HG02571 (cell line): ENCODE data around the gene SNX11.

ENCODE experiments used
- ATAC-seq: cut with Tn5 transposase; IDR thresholded peaks from one replicate; pipeline ENCODE4 v1.9.1; 2021; ENCODE audit warnings: mild to moderate bottlenecking, moderate library complexity; ENCODE audit not compliant: unreplicated experiment

Gene SNX11

DNA sequence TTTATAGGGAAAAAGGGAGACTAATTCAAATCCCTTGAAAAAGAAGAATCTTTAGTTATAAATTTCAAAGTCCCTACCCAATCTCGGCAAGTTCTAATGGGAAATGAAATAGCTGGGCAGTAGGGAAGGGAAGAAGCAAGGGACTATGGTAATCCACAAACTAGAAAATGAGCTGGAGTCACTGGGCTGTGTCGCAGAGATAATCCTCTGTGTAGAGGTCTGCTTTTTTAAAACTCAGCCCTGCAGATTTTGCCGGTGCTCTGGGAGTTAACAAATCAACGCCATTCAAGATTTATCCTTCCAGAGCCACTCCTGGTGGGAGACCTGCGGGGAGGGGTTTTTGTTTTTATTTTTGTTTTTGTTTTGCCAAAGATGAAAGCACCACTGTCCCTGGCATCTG lies 20.8 kb downstream of the SNX11 start:
- ATAC-seq: no peak

DNA sequence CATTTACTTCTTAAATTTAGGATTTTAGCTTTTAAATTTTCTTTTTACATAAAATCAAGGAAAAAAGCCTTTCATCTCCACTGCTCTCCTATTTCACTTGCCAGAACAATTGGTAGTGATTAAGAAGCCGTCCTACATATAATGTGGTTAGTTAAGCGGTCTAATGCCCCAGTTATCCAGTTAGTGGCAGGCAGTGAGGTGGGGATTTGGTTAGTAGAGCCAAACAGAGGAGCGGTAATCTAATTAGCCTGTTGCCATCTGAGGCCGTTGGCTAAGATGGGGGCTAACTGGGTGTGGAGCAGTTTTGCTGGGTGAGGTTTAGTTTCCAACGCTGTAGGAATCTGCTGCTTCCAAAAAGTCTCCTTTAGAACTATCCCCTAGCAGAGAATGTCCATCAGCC lies 22.4 kb downstream of the SNX11 start:
- no peak for ATAC-seq

DNA sequence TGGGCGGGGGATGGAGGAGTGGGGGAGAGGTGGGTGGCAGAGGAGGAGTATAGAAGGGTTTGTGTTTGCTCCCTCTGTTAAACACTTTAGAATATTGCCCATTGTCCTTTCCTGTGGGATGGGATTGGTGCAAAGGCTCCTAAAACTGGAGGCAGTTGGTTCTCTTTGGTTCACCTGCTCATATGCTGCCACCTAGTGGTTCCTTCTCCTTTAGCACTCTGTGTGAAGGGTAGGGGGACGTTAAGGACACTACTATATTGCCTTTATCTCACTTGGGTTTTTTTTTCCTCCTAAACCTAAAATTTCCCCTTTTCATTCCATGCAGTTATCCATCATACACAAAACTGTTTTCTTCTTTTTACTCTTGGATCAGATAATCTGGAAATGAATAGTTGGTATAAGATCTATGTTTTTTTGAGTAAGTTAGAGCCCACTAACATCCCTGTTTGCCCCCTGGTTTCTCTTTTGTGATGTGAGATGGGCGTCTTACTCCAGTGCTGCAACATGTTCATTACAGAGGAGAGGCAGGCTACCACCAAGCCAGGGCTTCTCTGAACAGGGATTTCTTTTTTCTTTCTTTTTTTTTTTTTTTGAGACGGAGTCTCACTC lies 23.8 kb downstream of the SNX11 start:
- no peak for ATAC-seq

DNA sequence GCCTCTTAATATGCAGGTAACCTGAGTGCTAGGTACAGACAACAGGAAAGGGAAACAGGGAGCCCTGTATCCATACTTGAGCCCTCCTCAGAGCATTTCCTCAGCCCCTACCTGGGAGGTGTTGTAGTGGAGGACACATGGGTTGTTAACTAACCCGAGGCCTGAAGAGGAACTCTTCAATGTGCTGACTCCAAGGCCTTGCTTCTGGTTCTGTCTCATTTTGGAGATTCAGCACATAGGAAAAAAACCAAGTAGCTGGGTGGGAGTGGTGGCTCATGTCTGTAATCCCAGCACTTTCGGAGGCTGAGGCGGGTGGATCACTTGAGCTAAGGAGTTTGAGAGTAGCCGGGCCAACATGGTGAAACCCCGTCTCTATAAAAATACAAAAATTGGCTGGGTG lies 24.8 kb downstream of the SNX11 start:
- ATAC-seq: no peak

DNA sequence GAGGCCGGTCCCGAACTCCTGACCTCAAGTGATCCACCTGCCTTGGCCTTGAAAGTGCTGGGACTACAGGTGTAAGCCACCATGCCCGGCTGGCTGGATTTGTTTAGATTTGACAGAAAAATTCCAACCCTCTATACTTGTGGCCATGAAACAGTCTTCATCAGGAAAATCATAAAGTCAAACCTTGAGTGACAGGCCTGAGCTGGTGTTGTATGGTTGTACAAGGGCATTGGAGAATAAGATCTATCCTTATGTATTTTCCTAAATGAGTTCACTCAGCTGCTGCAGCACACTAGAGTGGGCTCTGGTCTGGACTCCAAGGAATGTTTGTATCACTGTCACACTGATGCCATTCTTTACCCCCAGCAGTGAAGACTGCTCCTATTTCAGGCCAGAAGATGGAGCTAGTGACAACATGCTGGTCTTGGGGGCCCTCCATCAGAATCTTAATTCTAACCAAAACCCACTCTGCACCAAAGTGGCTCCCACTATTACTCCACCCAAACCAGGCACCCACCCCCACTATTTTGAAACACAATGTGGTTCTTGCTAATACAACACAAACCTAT lies 27.4 kb downstream of the SNX11 start:
- no peak for ATAC-seq

DNA sequence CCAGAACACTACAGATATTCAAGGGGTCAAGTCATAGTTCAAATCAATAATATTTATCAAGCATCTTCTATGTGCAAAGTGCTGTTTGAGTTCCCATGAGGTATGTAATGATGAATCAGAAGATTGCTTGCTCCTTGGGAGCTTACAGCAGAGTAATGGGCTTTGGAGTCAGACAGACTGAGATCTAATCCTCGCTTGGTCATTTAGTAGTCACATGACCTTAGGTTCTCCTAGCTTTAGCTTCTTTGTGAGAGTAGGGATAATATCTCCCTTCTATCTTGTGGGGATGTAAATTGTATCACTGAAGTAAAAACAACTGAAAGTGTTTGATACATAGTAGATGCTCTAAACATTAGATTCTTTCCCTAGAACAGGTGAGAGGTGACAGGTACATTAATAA lies 30.1 kb downstream of the SNX11 start:
- ATAC-seq: no peak

DNA sequence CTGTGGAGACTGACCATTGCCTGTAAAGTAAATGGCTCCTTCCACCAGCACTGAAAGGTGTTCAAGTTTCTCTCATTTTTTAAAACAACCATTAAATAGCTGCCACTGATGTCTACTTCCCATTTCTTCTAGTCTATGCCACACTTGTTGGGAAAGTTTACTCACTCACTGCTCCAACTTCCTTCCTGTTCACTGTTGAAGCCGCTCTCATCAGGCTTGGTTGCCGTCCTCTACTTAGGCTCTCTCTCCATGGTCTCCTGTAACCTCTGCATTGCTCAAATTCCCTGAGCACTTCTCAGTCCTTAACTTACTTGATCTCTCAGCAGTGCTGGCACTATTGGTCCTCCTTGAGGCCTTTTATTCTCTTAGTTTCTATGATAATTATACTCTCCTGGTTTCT lies 32.4 kb downstream of the SNX11 start:
- no peak for ATAC-seq

GRCh38 chr17:48143629-48144028 lies 36.1 kb downstream of the SNX11 start:
- no peak for ATAC-seq

DNA sequence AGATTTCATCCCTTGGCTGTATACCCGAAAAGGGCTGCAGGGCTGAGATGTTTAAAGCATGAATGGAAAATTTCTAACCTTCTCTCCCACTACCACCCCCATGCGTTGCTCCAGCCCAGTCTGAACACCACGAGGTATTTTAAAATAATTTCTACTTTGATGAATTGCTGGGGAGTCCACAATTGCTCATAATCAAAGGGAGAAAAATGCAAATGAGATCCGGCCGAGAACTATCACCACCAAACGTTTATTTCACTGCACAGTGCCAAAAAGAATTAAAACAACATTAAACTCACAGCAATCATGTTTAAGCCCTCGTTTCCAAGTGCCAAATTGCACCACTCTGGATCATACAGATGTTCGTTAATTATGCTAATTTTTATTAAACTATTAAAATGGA lies 36.7 kb downstream of the SNX11 start:
- ATAC-seq: no peak

- ATAC-seq: no peak
Observed at GRCh38 chr17:48144976-48145798, 37.6 kb downstream of the SNX11 start.

- no peak for ATAC-seq
Observed at GRCh38 chr17:48148029-48148770, 40.6 kb downstream of the SNX11 start.

DNA sequence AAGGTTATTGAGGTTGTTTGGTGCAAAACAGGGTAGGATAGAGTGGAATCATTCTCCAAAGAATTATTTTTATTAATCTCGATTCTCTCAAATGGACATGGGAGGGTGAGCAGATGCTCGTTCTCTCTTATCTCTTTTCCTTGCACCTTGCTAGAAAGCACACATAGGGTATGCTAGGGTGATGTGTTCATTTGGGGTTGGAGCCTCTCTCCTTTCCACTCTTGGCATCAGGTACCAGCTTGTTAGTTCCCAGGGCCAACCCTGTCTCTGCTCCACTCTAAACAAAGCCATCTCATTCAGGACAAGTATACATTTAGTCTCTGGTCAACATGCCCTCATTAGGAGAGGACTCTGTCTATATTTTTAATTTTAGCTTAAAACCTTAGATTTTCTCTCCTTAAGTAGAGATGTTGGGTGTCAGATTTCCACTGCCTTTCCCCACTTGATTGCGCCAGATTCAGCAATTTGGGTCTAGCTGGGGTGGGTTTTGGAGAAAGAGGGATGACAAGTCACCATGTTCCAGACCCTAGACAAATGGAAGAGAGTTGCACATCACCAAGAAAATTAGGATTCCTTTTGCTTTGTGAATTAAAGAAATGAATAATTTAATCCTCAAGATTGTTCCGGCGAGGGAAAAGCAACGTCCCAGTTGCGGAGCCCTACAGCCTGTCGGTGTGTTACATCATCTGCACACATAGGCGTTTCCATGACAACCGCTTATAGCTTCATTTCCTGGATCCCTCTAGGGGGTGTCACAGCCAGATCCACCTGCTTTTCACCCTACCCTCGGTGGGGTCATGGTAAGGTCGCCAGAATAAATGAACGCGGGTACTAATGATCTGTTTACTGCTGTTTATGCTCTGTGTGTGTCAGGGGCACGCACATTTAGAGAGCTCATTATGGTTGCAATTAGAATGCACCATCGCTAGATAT lies 41.6 kb downstream of the SNX11 start:
- no peak for ATAC-seq

DNA sequence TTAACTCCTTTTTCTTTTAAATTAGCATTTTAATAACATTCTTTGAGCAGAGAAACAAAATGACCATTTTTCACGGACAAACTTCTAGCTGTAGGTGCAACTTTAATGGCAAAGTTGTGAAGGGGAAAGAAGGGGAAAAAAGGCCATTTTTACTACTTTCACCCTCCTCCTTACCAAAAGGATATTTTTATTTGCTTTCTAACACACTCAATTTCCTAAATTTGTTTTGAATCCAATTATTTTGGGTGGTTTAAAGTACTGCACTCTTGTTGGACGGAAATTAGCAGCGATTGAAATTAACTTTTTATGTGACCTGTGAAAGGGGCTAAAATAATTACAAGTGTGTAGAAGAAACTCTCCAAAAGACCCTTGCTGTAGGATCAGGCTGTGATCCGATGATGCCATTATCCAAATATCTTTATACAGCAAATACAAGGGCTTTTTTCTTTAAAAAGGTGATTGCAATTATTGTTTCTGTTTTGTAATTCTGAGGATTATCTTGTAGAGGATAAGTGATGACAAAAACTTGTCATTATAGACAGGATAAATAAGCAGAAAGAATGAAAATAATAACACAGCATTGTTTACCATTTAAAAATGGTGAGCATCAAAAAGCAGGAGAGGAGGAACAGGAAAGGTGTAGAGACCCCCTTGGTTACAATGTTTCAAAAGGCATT lies 42.4 kb downstream of the SNX11 start:
- no peak for ATAC-seq

DNA sequence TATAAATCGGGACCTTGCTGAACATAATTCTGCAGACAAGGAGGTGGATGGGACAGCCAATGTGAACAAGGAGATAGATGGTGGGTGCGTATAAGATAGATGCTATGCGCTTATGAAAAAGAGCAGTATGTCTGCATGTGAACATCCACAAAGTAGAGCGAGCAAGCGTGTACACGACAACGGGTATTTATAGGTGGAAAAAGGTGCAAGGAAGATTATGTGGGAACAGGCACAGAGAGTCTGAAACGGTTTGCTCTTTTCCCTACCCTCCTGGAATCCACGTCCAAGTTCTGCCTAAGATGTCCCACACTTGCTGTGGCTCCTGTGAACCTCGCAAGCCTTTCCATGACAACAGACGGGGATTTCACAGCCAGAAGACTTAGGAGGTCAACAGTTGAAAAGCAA lies 43.0 kb downstream of the SNX11 start:
- ATAC-seq: no peak

- ATAC-seq: no peak
Observed at GRCh38 chr17:48151220-48151619, 43.7 kb downstream of the SNX11 start.

DNA sequence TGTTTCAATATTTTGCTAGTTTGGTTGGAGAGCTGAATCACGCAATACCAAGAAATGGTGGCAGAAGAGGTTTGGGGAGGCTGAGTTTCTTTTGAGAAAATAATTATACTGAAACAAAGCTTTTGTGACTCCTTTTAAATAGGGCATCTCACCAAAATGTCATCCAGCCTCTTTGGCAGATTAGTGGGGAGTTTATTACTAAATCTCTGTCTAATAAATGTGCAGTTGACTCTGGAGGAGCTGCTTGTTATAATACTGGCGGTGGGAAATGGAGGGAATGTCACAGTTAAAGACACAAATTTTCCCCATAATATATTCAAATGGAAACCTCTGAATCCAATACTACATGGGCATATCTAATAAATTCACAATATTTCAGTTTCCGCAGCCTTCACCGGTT lies 44.7 kb downstream of the SNX11 start:
- ATAC-seq: no peak

DNA sequence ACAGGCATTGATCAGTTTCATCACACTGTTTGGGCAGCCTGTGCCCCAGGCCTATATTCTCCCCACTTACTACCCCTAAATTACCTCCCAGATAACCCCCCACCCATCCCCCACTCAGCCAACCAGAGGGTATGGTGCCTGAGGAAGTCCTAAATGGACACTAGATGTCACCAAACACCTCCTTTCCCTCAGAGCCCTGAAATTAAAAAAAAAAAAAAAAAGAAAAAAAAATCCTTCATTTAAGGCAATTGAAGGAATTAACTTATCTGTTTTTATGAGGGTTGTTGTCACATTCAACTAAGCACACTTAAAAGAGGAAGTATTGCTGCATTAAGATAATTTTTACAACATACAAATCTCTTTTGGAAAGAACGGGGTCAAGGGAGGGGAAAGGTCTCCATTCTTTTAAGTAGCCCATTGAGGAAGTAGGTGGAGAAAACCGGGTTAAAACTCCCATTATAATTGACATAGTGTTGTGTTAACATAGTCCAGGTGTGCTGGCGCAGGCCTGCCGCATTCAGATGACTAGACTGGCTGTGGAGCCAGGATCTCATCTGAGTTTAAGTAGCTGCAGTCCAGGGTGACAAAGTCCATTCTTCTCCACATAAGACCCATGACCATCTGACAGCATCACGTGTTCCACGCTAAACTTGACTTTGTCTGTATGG lies 46.3 kb downstream of the SNX11 start:
- ATAC-seq: no peak

GRCh38 chr17:48155889-48156611 lies 48.5 kb downstream of the SNX11 start:
- no peak for ATAC-seq

DNA sequence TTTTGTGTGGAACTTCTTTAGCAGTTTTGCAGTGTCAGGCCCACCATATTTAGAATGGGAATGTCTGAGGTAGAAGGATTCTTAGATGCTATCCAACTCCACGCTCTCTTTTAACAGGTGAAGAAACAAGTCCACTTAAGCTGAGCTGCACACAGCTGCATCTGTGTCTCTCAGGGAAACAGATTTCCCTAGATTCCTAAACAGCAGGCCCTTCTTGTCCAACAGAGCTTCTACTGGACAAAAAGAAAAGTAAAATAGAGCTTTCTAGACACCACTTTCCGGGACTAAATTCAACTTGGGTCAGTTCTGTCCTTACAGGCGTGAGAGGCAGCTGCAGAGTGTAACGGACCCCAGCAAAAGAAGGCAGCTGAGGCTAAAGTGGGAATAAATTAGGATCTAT lies 51.7 kb downstream of the SNX11 start:
- ATAC-seq: no peak
